B cell (primary cell): ENCODE measurements around the gene PAM.

Experiments
- EZH2 ChIP-seq: IDR thresholded peaks from 2 replicates; pipeline ENCODE4 v1.6.1; 2012; ENCODE audit warnings: borderline replicate concordance, low read depth, mild to moderate bottlenecking, moderate library complexity, low read length; ENCODE audit not compliant: insufficient read depth, poor library complexity, severe bottlenecking
- TF ChIP-seq, protein P1 (sequence below): fragments of 200-600 bp; IDR thresholded peaks from one replicate; pipeline ENCODE4 v1.8.0; 2022; ENCODE audit warnings: antibody characterized with exemption, mild to moderate bottlenecking

GRCh38 chr5:102765350-102765749 lies 10.2 kb downstream of the PAM start:
- TF ChIP-seq, protein P1, sequence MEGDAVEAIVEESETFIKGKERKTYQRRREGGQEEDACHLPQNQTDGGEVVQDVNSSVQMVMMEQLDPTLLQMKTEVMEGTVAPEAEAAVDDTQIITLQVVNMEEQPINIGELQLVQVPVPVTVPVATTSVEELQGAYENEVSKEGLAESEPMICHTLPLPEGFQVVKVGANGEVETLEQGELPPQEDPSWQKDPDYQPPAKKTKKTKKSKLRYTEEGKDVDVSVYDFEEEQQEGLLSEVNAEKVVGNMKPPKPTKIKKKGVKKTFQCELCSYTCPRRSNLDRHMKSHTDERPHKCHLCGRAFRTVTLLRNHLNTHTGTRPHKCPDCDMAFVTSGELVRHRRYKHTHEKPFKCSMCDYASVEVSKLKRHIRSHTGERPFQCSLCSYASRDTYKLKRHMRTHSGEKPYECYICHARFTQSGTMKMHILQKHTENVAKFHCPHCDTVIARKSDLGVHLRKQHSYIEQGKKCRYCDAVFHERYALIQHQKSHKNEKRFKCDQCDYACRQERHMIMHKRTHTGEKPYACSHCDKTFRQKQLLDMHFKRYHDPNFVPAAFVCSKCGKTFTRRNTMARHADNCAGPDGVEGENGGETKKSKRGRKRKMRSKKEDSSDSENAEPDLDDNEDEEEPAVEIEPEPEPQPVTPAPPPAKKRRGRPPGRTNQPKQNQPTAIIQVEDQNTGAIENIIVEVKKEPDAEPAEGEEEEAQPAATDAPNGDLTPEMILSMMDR = no peak
- TF ChIP-seq EZH2 = no peak
